Ascending aorta (tissue), 2 donors: ENCODE data around the gene TADA2A. TPM values are rescaled to one million over a fixed set of nuclear protein-coding genes. Genes with fewer than 3 reads are reported as not detected.

ENCODE experiments used
- DNase-seq, 2 donors: peaks; one replicate each; pipeline ENCODE4 v3.0.0-alpha.2; 2019; ENCODE audit warnings: low spot score in 2 of 2
- H3K27ac ChIP-seq, 2 donors: fragments of 200-600 bp; sonication (generic); one replicate each; pipeline ENCODE4 v1.5.1; 2016 to 2017; ENCODE audit warnings: mild to moderate bottlenecking in 1 of 2
- H3K27me3 ChIP-seq: fragments of 200-600 bp; sonication (generic); one replicate; pipeline ENCODE4 v1.5.1; 2017
- H3K36me3 ChIP-seq, 2 donors: fragments of 200-600 bp; sonication (generic); one replicate each; pipeline ENCODE4 v1.5.1; 2016
- H3K4me1 ChIP-seq, 2 donors: fragments of 200-600 bp; sonication (generic); one replicate each; pipeline ENCODE4 v1.5.1; 2016 to 2017; ENCODE audit warnings: mild to moderate bottlenecking in 1 of 2
- H3K4me3 ChIP-seq, 2 donors: fragments of 200-600 bp; sonication (generic); one replicate each; pipeline ENCODE4 v1.5.1; 2016 to 2017; ENCODE audit warnings: mild to moderate bottlenecking in 1 of 2
- H3K9me3 ChIP-seq, 2 donors: fragments of 200-600 bp; sonication (generic); one replicate each; pipeline ENCODE4 v1.5.1; 2016
- intact Hi-C: fragments of 100-400 bp; cut with DNase I; formaldehyde crosslinking; loops from one replicate; pipeline ENCODE4 v1.15.1; 2023
- total RNA-seq: library from RNA; depleted of rRNA; stranded (reverse); fragments of >200 nt; gene quantifications from one replicate; pipeline ENCODE4 v1.1.0, GENCODE V29; 2016
- TF ChIP-seq, protein P1 (sequence below), 3 experiments: fragments of 200-600 bp in 2 of 3; fragments of 450-650 bp in 1 of 3; sonication (generic) in 2 of 3; IDR thresholded peaks; one replicate each; pipeline ENCODE4 v1.5.1; 2016 to 2019; ENCODE audit warnings: antibody characterized with exemption in 3 of 3, mild to moderate bottlenecking in 1 of 3, moderate library complexity in 1 of 3

The TADA2A gene
- total RNA-seq, 1 donor from 2014 or later, result 7.7 TPM

DNA sequence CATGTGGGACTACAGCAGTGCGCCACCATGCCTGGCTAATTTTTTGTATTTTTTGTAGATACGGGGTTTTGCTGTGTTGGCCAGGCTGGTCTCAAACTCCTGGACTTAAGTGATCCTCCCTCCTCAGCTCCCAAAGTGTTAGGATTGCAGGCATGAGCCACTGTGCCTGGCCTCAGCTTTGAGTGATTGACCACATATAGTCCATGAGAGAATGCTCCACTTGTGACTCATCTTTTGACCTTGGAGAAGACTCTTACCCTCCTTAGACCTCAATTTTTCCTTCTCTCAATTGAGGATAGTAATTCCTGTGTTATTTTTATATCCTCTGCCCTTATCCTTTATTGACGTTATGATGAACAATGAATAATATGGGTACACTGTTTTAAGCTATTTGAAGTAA lies 52.1 kb downstream of the TADA2A start:
- Histone ChIP-seq H3K36me3 (peaks cover 7 to 33% of the 10 kb centered on the region in 2 donors), H3K9me3 (no peaks in the 10 kb centered on the region), H3K4me1 (no peaks in the 10 kb centered on the region), H3K27ac (no peak overlapping the region), H3K27me3 (no peaks in the 10 kb centered on the region), H3K4me3 (no peak overlapping the region)
- TF ChIP-seq, protein P1, sequence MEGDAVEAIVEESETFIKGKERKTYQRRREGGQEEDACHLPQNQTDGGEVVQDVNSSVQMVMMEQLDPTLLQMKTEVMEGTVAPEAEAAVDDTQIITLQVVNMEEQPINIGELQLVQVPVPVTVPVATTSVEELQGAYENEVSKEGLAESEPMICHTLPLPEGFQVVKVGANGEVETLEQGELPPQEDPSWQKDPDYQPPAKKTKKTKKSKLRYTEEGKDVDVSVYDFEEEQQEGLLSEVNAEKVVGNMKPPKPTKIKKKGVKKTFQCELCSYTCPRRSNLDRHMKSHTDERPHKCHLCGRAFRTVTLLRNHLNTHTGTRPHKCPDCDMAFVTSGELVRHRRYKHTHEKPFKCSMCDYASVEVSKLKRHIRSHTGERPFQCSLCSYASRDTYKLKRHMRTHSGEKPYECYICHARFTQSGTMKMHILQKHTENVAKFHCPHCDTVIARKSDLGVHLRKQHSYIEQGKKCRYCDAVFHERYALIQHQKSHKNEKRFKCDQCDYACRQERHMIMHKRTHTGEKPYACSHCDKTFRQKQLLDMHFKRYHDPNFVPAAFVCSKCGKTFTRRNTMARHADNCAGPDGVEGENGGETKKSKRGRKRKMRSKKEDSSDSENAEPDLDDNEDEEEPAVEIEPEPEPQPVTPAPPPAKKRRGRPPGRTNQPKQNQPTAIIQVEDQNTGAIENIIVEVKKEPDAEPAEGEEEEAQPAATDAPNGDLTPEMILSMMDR (IDR thresholded peaks at IDR 0.05), result no peak
- no peak for DNase-seq
- intact Hi-C loops, result no loop called here

DNA sequence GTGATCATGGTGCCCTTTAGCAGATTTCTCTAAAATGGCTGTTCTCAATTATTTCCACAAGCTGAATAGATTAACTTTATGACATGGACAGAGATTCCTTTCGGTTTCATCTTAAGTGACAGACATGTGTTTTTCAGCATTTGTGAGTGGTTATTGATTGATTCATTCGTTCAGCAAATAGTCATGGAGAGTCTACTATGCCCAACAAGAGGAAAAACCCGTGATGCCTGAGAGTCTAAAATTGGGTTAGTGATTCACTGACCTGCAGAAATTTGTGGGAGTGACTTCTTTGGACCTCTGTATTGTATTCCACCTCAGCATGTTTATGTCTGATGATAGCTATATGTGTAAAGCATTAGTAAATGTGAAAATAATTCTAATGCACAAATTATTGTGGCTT lies 55.0 kb downstream of the TADA2A start:
- Histone ChIP-seq H3K4me1 (no peaks in the 10 kb centered on the region), H3K4me3 (no peak overlapping the region), H3K27ac (no peak overlapping the region), H3K36me3 (peaks cover 15 to 58% of the 10 kb centered on the region in 2 donors), H3K27me3 (no peaks in the 10 kb centered on the region), H3K9me3 (no peaks in the 10 kb centered on the region)
- intact Hi-C loops, result no loop called here
- TF ChIP-seq, protein P1 (IDR thresholded peaks at IDR 0.05), result no peak
- DNase-seq, result no peak

DNA sequence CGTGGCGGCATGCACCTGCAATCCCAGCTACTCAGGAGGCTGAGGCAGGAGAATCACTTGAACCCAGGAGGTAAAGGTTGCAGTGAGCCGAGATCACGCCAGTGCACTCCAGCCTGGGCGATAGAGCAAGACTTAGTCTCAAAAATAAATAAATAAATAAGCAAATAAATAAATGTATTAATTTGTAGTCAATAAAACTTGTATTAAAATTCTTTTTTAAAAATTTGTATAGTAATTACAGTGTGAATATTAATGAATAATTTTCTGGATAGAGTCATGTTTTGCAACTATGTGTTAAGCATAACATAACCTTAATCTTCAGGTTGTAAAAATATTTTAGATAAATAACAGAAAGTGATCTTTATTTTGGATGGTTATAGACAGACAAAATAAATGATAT lies 55.8 kb downstream of the TADA2A start:
- Histone ChIP-seq H3K4me3 (no peak overlapping the region), H3K9me3 (no peaks in the 10 kb centered on the region), H3K36me3 (peaks cover 19 to 66% of the 10 kb centered on the region in 2 donors), H3K27ac (no peak overlapping the region), H3K4me1 (no peaks in the 10 kb centered on the region), H3K27me3 (no peaks in the 10 kb centered on the region)
- TF ChIP-seq, protein P1 (IDR thresholded peaks at IDR 0.05), result no peak
- DNase-seq, result no peak
- intact Hi-C loops, result no loop called here

DNA sequence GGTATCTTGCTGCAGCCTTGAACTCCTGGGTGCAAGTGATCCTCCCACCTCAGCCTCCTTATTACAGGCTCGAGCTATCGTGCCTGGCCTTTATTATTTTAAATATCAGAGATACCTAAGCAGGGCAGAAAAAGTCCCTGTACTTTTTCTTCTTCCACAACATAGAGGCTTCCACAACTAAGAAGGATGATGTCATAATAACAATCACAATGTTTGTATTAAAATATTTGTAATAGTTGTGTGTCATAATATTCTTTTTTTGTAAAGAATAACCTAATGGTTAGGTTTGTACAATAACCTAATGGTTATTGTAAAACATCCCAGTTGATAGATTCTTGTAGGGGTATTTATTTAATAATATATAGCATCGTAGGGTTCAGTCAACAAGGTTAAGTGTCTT lies 56.4 kb downstream of the TADA2A start:
- Histone ChIP-seq H3K4me1 (no peaks in the 10 kb centered on the region), H3K27me3 (no peaks in the 10 kb centered on the region), H3K27ac (no peak overlapping the region), H3K4me3 (no peak overlapping the region), H3K9me3 (no peaks in the 10 kb centered on the region), H3K36me3 (peaks cover 20 to 71% of the 10 kb centered on the region in 2 donors)
- TF ChIP-seq, protein P1 (IDR thresholded peaks at IDR 0.05), result no peak
- DNase-seq, result no peak
- intact Hi-C loops, result no loop called here

DNA sequence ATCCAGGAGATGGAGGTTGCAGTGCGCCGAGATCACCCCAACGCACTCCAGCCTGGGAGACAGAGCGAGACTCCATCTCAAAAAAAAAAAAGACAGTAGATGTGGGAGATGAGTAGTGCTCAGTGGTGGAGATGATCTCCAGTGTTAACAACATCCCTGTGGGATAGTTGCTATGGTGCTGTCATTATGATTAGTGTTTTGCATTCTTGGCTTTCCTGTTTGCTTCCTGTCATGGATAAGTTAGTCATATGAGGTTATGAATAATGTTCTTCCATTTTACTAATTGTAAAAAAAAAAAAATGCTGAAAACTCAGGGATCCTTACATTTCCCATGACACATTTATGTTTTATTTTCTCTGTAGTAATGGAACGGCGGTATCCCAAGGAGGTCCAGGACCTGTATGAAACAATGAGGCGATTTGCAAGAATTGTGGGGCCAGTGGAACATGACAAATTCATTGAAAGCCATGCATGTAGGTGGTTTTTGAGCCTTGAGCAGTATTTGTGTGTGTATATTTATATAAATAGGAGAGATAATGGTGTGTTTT lies 58.5 kb downstream of the TADA2A start:
- H3K9me3 ChIP-seq, result no peaks in the 10 kb centered on the region
- no peak for DNase-seq
- H3K27me3 ChIP-seq, result no peaks in the 10 kb centered on the region
- H3K27ac ChIP-seq, result no peak overlapping the region
- H3K36me3 ChIP-seq, result peaks cover 32 to 68% of the 10 kb centered on the region in 2 donors
- no peak overlapping the region for H3K4me3 ChIP-seq
- TF ChIP-seq, protein P1 (IDR thresholded peaks at IDR 0.05), result no peak
- no peaks in the 10 kb centered on the region for H3K4me1 ChIP-seq
- intact Hi-C loops, result no loop called here

DNA sequence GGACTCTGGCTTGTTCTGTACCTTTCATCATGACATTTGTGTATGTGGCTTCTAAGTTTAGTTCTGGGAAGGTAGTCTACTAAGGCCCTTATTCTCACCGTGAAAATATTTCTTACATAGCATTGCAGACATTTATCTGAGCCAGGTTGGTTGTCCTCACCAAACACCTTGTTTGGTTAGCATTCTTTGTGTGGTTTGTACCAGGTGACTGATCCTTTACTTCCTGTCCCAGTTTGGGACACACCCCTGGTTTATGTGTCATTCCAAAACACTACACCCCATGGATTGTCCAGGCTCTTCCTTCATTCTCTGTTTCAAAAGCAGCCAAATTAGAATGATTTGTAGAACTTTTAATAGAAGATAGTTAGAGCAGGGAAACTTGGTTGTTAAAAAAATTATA lies 59.8 kb downstream of the TADA2A start:
- Histone ChIP-seq H3K4me1 (no peaks in the 10 kb centered on the region), H3K9me3 (no peaks in the 10 kb centered on the region), H3K4me3 (no peak overlapping the region), H3K27me3 (no peaks in the 10 kb centered on the region), H3K27ac (no peak overlapping the region), H3K36me3 (peaks cover 42 to 81% of the 10 kb centered on the region in 2 donors)
- no peak for DNase-seq
- intact Hi-C loops, result no loop called here
- TF ChIP-seq, protein P1 (IDR thresholded peaks at IDR 0.05), result no peak
